Large intestine (tissue), 12 donors: Measurements from ENCODE around the gene BRSK2. TPM values are rescaled to one million over a fixed set of nuclear protein-coding genes. Genes with fewer than 3 reads are reported as not detected.
"Not testable (repeated sequence)": the region's sequence is repeated elsewhere in the genome, so short reads cannot be mapped to it uniquely, and the experiment has no call there.

ENCODE experiments used
- DNase-seq, 2 donors: peaks; one replicate each; pipeline versions ENCODE4 v3.0.0 to v3.0.0-alpha.2; 2013
- H3K27ac ChIP-seq: one replicate; pipeline ENCODE4 v1.5.1; 2013; ENCODE audit warnings: low read length
- H3K27me3 ChIP-seq: 2 replicates; pipeline ENCODE4 v1.6.1; 2013; ENCODE audit warnings: low read length; ENCODE audit not compliant: control insufficient read depth, insufficient read depth
- H3K36me3 ChIP-seq: 2 replicates; pipeline ENCODE4 v1.6.1; 2013; ENCODE audit warnings: low read length; ENCODE audit not compliant: control insufficient read depth, insufficient read depth
- H3K4me1 ChIP-seq: one replicate; pipeline ENCODE4 v1.6.1; 2013; ENCODE audit warnings: low read length; ENCODE audit not compliant: control insufficient read depth, insufficient read depth
- H3K4me3 ChIP-seq: one replicate; pipeline ENCODE4 v1.5.1; 2013; ENCODE audit warnings: low read length
- H3K9me3 ChIP-seq: one replicate; pipeline ENCODE4 v1.6.1; 2013; ENCODE audit warnings: mild to moderate bottlenecking, low read depth, low read length, moderate library complexity; ENCODE audit not compliant: control insufficient read depth
- WGBS: methylation state at CpG from one replicate; pipeline ENCODE4 v1.1.5; 2013; ENCODE audit warnings: low lambda C conversion rate; ENCODE audit not compliant: insufficient coverage; 5-methylcytosine and 5-hydroxymethylcytosine counted together
- long read RNA-seq, 11 donors: transcript quantifications; one replicate each; lab custom pipeline, GENCODE V29; 2026
- polyA plus RNA-seq: library from polyadenylated mRNA; unstranded; fragments of 120-200 nt; gene quantifications from one replicate; pipeline ENCODE4 v1.2.1, GENCODE V29; 2013

BRSK2 gene
- 14.7 TPM for polyA plus RNA-seq
- long read RNA-seq, donor 1 = 0 reads
- long read RNA-seq, donor 2, partial matches to known transcripts = 0 of 1 reads
- long read RNA-seq, donor 2, other reads (novel, unspliced or antisense) = 0 of 1 reads
- long read RNA-seq, donor 3 = 0 reads
- long read RNA-seq, donor 4 = 0 reads
- long read RNA-seq, donor 5, partial matches to known transcripts = 0 of 2 reads
- long read RNA-seq, donor 5, other reads (novel, unspliced or antisense) = 0 of 2 reads
- long read RNA-seq, donor 6, partial matches to known transcripts = 11 of 11 reads
- long read RNA-seq, donor 6, other reads (novel, unspliced or antisense) = 0 of 11 reads
- long read RNA-seq, donor 7, partial matches to known transcripts = 0 of 1 reads
- long read RNA-seq, donor 7, other reads (novel, unspliced or antisense) = 0 of 1 reads
- long read RNA-seq, donor 8, partial matches to known transcripts = 0 of 1 reads
- long read RNA-seq, donor 8, other reads (novel, unspliced or antisense) = 0 of 1 reads
- long read RNA-seq, donor 9, partial matches to known transcripts = 0 of 10 reads
- long read RNA-seq, donor 9, other reads (novel, unspliced or antisense) = 10 of 10 reads
- long read RNA-seq, donor 10 = 0 reads
- long read RNA-seq, donor 11 = 0 reads

DNA sequence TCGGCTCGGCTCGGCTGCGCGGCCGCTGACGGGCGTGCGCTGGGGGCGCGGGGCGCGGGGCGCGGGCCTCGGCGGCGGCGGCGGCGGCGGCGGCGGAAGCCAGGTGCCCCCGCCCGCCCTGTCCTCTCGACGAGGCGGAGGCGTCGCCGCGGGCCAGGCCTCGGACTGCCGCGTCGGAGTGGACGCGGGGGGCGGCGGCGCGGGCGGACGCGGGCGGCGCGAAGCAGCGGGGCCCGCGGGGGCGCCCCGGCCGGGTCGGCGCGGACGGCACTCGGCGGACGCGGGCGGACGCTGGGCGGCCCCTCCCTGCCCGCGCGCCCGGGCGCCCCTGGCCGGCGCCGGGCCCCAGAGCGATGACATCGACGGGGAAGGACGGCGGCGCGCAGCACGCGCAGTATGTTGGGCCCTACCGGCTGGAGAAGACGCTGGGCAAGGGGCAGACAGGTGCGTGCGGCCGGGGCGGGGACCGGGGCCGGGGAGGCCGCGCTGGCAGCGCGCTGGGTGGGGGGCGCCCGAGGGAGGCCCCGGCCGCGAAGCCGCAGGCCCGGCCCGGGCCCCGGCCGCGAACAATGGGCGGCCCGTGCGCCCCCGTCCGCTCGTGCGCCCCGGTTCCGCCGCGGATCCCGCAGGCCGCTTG is at the start of gene BRSK2:
Gene BRSK2, plus strand, starts transcription at position 3 of the 637 bp plus-strand sequence. Its CDS starts 351 bp downstream, at position 354.
- Histone ChIP-seq H3K9me3 (peaks cover 10% of the 10 kb centered on the region), H3K4me1 (peaks cover 9% of the 10 kb centered on the region), H3K4me3 (peak within 1 kb of the TSS; percentile 33), H3K36me3 (no peaks in the 10 kb centered on the region), H3K27me3 (peaks cover 55% of the 10 kb centered on the region), H3K27ac (peak within 1 kb of the TSS; percentile 42)
- DNase-seq = peak in 1 of 2 donors; percentile 45
- WGBS = no CpG with 5 or more reads among the region's 119 CpGs

DNA sequence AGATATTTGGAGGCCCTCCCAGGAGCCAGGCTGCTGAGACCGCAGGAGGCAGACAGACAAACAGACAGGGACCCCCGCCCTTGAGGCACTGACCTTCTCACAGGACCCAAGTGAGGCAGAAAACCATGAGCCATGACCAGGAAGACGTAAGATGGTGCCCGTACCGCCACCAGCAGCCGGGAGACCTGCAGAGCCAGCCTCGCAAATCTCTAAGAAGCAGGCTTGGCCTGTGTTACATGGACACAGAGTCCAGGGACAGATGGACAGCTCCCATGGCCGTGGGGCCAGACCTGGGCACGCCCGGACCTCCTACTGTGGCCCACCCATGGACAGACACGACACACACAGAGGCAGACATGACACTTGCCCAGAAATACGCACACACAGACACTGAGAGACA is 49.6 kb upstream of the BRSK2 start:
- Histone ChIP-seq H3K4me3 (no peak overlapping the region), H3K36me3 (no peaks in the 10 kb centered on the region), H3K4me1 (peaks cover 10% of the 10 kb centered on the region), H3K9me3 (peaks cover 11% of the 10 kb centered on the region), H3K27ac (no peak overlapping the region), H3K27me3 (peaks cover 11% of the 10 kb centered on the region)
- DNase-seq = no peak
- WGBS = no CpG with 5 or more reads among the region's 12 CpGs

DNA sequence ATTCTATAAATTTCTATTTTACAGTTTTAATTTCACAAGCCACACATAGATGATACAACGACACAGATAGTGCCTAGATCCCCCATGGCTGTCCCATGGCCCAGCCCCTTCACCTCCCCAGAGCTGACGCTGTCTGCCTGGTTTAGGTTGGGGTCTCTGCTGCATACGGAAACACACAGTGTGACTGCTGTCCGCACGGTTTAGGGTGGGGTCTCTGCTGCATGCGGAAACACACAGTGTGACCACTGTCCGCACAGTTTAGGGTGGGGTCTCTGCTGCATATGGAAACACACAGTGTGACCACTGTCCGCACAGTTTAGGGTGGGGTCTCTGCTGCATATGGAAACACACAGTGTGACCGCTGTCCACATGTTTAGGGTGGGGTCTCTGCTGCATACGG is 48.5 kb upstream of the BRSK2 start:
- not testable (repeated sequence) for H3K27ac ChIP-seq, H3K36me3 ChIP-seq, H3K4me3 ChIP-seq, DNase-seq, H3K27me3 ChIP-seq, H3K4me1 ChIP-seq
- peaks cover 11% of the 10 kb centered on the region for H3K9me3 ChIP-seq
- no CpG with 5 or more reads among the region's 10 CpGs for WGBS

DNA sequence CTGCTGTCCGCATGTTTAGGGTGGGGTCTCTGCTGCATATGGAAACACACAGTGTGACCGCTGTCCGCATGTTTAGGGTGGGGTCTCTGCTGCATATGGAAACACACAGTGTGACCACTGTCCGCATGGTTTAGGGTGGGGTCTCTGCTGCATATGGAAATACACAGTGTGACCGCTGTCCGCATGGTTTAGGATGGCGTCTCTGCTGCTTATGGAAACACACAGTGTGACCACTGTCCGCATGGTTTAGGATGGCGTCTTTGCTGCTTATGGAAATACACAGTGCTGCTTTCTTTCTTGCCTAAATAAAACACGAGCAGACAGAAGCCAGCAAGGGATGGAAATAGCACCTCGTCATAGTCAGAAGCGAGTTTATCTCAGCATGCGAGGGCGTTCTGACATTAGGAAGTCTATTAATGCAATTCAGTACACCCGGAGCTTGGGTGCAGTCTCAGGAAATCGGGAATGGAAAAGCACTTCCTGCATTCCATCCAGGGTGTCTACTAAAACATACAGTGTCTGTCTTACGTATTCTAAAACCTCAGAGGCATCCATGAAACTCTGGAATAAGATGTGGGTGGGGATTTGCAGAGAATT is 47.7 kb upstream of the BRSK2 start:
- DNase-seq = no peak
- Histone ChIP-seq H3K4me1 (no peaks in the 10 kb centered on the region), H3K36me3 (no peaks in the 10 kb centered on the region), H3K4me3 (no peak overlapping the region), H3K27ac (no peak overlapping the region), H3K27me3 (peaks cover 6% of the 10 kb centered on the region), H3K9me3 (peaks cover 11% of the 10 kb centered on the region)
- no CpG with 5 or more reads among the region's 17 CpGs for WGBS

DNA sequence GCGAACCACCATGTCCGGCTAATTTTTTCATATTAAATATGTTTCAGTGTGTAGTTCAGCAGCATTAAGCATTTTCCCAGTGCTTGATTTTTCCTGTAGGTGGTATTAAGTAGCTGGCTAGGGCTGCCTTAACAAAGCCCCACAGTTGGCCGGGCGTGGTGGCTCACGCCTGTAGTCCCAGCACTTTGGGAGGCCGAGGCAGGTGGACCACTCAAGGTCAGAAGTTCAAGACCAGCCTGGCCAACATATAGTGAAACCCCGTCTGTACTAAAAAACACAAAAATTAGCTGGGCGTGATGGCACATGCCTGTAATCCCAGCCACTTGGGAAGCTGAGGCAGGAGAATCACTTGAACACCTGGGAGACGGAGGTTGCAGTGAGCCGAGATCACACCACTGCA is 46.8 kb upstream of the BRSK2 start:
- H3K4me3 ChIP-seq = no peak overlapping the region
- H3K9me3 ChIP-seq = peaks cover 5% of the 10 kb centered on the region
- H3K4me1 ChIP-seq = no peaks in the 10 kb centered on the region
- WGBS = no CpG with 5 or more reads among the region's 10 CpGs
- no peak overlapping the region for H3K27ac ChIP-seq
- no peaks in the 10 kb centered on the region for H3K36me3 ChIP-seq
- peaks cover 6% of the 10 kb centered on the region for H3K27me3 ChIP-seq
- no peak for DNase-seq

DNA sequence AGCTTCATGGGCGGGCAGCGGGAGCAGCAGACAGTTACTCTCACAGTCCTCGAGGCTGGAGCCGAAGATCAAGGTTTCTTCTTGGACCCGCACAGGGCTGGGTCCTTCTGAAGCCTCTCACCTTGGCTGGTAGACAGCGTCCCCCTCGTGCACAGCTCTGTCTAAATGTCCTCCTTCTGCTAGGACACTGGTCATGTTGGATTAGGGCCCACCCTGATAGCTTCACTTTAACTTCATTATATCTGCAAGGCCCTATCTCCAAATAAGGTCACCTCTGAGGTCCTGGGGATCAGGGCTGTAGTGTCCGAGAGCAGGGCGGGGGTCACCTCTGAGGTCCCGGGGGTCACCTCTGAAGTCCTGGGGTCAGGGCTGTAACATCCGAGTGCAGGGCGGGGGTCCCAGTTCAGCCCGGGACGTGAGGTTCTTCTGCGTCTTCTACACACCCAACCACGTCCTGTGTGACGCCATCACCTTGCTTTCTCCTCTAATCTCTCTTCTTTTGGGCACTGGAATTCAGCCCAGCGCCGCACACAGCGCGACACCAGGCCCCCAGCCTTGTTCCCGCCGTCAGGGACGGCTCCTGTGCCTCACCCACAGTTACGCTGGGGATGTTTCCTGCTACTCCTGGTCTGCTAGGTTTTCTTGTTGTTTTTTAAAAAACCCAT is 46.2 kb upstream of the BRSK2 start:
- H3K27me3 ChIP-seq = peaks cover 6% of the 10 kb centered on the region
- H3K27ac ChIP-seq = no peak overlapping the region
- no peaks in the 10 kb centered on the region for H3K4me1 ChIP-seq
- H3K9me3 ChIP-seq = peaks cover 2% of the 10 kb centered on the region
- H3K36me3 ChIP-seq = no peaks in the 10 kb centered on the region
- H3K4me3 ChIP-seq = no peak overlapping the region
- 92% methylated on average over 5 of the region's 25 CpGs for WGBS
- DNase-seq = no peak

DNA sequence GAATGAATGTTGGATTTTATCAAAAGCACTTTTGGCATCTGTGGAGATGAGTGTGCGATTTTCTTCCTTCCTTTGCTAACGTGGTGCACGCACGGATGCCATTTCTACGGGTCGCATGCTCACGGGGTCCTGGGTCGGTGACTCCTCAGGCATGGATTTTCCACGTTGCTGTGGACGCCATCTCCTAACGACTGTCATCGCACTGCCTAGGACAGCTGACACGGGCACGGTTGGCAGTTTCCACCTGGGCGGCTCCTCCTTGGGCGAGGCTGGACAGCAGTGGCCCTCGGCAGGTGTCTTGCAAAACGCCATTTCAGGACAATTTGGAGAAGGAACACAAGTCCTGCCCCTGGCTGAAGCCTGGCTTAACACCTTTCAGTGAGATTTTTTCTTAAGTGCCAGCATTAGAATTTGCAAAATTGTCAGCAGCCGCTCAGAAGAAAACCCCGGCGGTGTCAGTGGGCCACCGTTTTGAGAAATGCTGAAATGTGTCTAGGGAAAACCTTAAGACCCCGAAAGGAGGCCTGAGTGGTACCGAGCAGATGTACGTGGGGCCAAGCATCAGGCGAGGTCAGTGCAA is 45.6 kb upstream of the BRSK2 start:
- no CpG with 5 or more reads among the region's 26 CpGs for WGBS
- DNase-seq = no peak

DNA sequence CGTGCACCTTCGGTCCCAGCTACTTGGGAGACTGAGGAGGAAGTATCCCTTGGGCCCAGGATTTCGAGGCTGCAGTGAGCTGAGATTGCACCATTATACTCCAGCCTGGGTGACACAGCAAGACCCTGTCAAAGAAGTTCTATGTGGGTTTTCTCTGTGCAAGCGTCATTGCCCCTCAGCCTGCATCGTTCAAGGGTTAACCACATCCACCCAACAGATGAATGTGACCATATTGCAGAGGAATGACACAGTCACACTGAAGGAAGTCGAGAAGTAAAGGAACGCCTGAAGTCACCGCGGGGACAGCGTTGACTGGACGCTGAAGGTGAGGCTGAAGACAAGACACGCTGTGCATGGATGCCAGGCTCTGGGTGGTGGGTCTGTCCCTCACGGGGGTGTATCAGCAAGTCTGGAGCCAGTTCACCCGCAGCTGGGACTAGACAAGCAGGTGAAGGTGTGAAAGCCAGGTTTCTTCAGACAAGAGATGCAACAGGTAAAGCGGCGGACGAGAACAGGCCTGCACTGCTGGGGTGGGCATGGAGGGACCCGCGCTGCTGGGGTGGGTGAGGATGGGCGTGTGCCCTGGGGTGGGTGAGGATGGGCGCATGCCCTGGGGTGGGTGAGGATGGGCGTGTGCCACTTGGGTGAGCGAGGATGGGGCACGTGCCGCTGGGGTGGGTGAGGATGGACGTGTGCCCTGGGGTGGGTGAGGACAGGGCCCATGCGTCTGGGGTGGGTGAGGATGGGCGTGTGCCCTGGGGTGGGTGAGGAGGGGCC is 43.8 kb upstream of the BRSK2 start:
- H3K27ac ChIP-seq = no peak overlapping the region
- H3K4me1 ChIP-seq = no peaks in the 10 kb centered on the region
- no CpG with 5 or more reads among the region's 28 CpGs for WGBS
- no peaks in the 10 kb centered on the region for H3K36me3 ChIP-seq
- no peak for DNase-seq
- no peak overlapping the region for H3K4me3 ChIP-seq
- H3K27me3 ChIP-seq = peaks cover 22% of the 10 kb centered on the region
- peaks cover 2% of the 10 kb centered on the region for H3K9me3 ChIP-seq

More for the DNA sequence above, 45.6 kb upstream of the BRSK2 start:
- no peaks in the 10 kb centered on the region for H3K4me1 ChIP-seq
- no peak overlapping the region for H3K27ac ChIP-seq
- H3K36me3 ChIP-seq = no peaks in the 10 kb centered on the region
- H3K4me3 ChIP-seq = no peak overlapping the region
- peaks cover 10% of the 10 kb centered on the region for H3K27me3 ChIP-seq
- H3K9me3 ChIP-seq = peaks cover 2% of the 10 kb centered on the region

DNA sequence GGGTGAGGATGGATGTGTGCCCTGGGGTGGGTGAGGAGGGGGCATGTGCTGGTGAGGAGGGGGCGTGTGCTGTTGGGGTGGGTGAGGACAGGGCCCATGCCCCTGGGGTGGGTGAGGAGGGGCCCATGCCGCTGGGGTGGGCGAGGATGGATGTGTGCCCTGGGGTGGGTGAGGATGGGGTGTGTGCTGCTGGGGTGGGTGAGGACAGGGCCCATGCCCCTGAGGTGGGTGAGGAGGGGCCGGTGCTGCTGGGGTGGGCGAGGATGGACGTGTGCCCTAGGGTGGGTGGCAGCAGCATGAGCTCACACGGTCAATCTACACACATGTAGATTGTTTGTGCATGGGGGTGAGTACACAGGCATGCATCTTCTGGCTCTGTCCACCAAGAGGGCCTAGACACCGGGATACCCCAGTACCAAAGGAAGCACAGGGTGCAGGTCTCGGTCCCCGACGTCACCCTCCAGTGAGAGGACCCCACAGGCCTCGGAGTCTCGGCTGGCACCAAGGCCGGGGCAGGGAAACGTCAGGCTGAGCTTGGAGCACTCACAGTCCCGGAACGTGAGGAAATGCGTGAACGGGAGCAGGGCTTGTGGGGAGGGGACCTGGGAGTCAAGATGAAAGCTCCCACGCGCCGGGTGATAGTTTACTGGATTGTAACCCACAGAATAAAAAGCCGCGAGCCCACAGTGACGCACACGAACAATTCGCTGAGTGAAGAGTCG is 42.9 kb upstream of the BRSK2 start:
- Histone ChIP-seq H3K9me3 (peaks cover 2% of the 10 kb centered on the region), H3K36me3 (no peaks in the 10 kb centered on the region), H3K27me3 (peaks cover 22% of the 10 kb centered on the region), H3K4me3 (no peak overlapping the region), H3K27ac (no peak overlapping the region), H3K4me1 (no peaks in the 10 kb centered on the region)
- no CpG with 5 or more reads among the region's 28 CpGs for WGBS
- no peak for DNase-seq
